Measurements from ENCODE around the gene ARHGAP24. TPM values are rescaled to one million over a fixed set of nuclear protein-coding genes. Genes with fewer than 3 reads are reported as not detected.
A peak's percentile ranks its signal among the peaks of the same experiment; 100 is the strongest.
"Not testable (repeated sequence)": the region's sequence is repeated elsewhere in the genome, so short reads cannot be mapped to it uniquely, and the experiment has no call there.

The ARHGAP24 gene
- total RNA-seq, 1 donor: 67.6 TPM

DNA sequence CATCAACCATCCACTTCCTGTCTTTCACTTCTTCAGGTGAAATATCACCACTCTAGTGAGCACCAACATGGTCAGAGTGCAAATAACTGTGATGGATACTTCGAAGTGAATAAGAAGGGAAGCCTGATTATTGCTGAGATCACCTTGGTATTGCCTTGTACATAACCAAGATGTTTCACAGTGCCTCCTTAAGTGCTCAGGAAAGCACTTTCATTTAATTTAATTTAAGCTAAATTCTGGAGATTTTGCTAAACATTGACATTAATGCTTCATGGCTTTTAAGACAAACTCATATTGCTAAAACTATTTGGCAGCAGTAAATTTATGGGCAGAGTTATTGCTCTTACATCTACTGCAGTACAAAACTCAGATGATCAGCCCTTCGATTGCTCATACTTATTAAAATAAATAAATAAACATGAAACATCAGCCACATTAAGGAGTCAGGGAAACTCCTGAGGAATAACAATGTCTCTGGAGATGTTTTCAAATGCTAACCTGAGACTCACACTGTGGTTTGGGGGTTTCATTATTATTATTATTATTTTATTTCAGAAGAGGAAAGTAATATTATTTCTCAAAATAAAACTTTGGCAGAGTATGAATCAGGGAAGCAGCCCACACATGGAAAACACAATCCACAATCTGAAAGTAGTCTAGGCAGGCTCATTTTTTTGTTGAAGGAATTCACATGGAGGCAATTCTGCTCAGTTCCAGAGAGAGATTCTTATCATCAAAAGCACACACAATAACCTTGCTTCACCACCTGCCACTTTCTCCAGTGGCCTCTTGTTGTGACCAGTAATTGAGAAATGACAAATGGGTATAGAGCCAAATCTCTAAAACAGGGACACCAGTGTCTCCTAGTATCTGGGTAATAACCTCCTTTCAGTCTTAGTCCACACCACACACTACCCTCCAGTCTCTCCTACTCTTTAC is 540.7 kb downstream of the ARHGAP24 start:
- DNase-seq (ENCODE audit: low read depth): peak; percentile 29
- TF ChIP-seq, protein P1, sequence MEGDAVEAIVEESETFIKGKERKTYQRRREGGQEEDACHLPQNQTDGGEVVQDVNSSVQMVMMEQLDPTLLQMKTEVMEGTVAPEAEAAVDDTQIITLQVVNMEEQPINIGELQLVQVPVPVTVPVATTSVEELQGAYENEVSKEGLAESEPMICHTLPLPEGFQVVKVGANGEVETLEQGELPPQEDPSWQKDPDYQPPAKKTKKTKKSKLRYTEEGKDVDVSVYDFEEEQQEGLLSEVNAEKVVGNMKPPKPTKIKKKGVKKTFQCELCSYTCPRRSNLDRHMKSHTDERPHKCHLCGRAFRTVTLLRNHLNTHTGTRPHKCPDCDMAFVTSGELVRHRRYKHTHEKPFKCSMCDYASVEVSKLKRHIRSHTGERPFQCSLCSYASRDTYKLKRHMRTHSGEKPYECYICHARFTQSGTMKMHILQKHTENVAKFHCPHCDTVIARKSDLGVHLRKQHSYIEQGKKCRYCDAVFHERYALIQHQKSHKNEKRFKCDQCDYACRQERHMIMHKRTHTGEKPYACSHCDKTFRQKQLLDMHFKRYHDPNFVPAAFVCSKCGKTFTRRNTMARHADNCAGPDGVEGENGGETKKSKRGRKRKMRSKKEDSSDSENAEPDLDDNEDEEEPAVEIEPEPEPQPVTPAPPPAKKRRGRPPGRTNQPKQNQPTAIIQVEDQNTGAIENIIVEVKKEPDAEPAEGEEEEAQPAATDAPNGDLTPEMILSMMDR (IDR thresholded peaks at IDR 0.05; ENCODE audit: insufficient read depth, low read length): no peak

DNA sequence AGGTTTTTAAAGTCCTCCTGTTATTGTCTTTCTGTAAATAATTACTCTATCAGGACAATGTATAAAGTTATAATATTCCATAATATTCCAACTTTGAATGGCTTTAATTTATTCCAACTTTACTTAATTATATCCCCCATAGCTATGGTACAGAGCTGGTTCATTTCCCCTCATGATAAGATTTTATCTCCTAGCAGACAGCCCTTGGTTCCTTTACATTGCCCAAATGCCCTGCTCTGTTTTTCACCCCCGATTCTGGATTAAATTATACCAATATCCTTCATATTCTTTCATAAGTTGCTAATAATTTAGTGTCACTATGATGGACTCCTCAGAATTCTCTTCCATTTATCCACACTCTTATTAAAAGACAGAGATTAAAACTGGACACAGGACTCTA is 544.4 kb downstream of the ARHGAP24 start:
- TF ChIP-seq, protein P1 (IDR thresholded peaks at IDR 0.05; ENCODE audit: insufficient read depth, low read length): no peak
- no peak overlapping the region for H3K4me3 ChIP-seq (ENCODE audit: low read depth, low read length)
- no peak for DNase-seq (ENCODE audit: low read depth)

More for the DNA sequence above, 540.7 kb downstream of the ARHGAP24 start:
- no peak overlapping the region for H3K4me3 ChIP-seq (ENCODE audit: low read depth, low read length)

DNA sequence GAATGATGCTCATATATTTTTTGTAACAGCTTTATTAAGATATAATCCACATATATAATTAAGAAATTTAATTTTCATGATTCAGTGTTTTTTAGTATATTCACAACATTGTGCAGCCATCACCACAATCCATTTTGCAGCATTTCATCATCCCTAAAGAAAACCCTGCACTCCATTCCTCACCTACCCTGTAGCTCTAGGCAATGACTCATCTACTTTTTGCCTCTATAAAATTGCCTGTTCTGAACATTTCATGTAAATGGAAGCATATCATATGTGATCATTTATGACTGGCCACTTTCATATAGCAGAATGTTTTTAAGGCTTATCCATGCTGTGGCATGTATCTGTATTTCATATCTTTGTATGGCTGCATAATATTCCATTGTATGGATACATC is 545.0 kb downstream of the ARHGAP24 start:
- no peak overlapping the region for H3K4me3 ChIP-seq (ENCODE audit: low read depth, low read length)
- DNase-seq (ENCODE audit: low read depth): no peak
- TF ChIP-seq, protein P1 (IDR thresholded peaks at IDR 0.05; ENCODE audit: insufficient read depth, low read length): no peak

DNA sequence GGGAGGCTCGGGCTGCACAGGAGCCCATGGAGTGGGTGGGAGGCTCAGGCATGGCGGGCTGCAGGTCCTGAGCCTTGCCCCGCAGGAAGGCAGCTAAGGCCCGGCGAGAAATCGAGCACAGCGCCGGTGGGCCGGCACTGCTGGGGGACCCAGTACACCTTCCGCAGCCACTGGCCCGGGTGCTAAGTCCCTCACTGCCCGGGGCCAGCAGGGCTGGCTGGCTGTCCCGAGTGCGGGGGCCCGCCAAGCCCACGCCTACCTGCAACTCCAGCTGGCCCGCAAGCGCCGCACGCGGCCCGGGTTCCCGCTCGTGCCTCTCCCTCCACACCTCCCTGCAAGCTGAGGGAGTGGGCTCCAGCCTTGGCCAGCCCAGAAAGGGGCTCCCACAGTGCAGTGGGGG is 546.7 kb downstream of the ARHGAP24 start:
- not testable (repeated sequence) for DNase-seq (ENCODE audit: low read depth); H3K4me3 ChIP-seq (ENCODE audit: low read depth, low read length)

DNA sequence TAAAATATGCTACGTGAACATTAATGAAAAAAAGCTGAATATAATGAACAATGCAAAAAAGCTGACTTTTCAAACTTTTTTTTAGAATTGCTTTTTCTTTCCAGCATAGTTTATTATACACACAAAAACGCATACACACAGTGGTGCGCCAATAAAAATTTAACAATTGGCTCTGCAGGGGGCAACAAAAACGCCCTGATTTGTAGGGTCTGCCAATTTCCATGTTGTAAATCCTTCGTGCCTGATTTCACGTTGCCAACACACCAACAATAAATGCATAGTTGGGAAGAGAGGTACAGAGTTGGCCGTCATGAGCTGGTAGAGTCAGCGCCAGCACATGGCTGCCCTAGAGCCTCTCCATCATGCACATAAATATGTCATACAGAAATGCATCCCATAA is 551.8 kb downstream of the ARHGAP24 start:
- H3K4me3 ChIP-seq (ENCODE audit: low read depth, low read length): no peak overlapping the region
- TF ChIP-seq, protein P1 (IDR thresholded peaks at IDR 0.05; ENCODE audit: insufficient read depth, low read length): no peak
- no peak for DNase-seq (ENCODE audit: low read depth)

DNA sequence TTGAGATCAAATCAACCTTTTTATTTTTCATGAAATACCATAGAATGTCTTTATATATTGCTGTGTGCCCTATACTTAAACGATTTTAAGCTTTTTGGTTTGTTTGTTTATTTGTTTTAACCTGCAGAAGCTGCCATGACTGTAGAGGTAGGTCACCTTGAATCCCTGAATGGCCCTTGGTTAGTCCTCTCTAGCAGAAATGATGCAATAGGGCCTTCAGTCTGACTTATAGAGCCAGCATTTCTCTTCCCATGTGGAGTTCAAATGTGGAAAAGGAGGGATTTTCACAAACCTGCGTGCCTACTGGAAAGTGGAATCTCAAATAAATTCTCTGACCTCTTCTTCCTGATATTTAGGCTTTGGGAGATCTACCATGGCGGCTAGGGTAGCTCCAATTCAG is 557.0 kb downstream of the ARHGAP24 start:
- peak; percentile 25 for DNase-seq (ENCODE audit: low read depth)
- H3K4me3 ChIP-seq (ENCODE audit: low read depth, low read length): no peak overlapping the region
- TF ChIP-seq, protein P1 (IDR thresholded peaks at IDR 0.05; ENCODE audit: insufficient read depth, low read length): no peak

DNA sequence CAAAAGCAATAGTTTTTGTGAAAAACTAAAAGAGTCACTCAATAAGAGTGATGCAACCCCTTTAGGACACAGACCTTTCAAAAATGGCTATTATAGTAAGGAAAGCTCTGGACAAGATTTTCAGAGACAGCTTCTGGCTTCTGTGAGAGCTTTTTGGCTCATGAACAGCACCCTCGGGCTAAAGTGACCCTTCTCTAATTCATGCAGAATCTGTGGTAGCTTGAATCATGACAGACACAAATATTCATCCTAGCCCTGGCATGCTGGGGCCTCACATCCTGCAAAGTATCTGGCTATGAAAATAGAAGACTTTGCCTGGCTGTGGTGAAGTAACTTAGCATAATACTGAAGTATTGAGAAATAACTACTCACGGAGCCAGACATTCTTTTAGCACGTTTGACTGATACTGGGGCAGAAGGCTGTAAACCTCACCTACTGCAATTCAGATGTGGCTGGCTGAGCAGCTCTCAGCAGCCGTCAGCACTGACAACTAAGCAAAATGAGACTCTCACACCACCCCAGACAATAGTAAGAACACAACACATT is 557.6 kb downstream of the ARHGAP24 start:
- no peak overlapping the region for H3K4me3 ChIP-seq (ENCODE audit: low read depth, low read length)
- TF ChIP-seq, protein P1 (IDR thresholded peaks at IDR 0.05; ENCODE audit: insufficient read depth, low read length): no peak
- peak; percentile 96 for DNase-seq (ENCODE audit: low read depth)

Measured in fibroblast of the aortic adventitia (primary cell).